Myocyte (in vitro differentiated cells): ENCODE results near the gene MAPK8IP2. TPM values are rescaled to one million over a fixed set of nuclear protein-coding genes. Genes with fewer than 3 reads are reported as not detected.
"Not testable (repeated sequence)": the region's sequence is repeated elsewhere in the genome, so short reads cannot be mapped to it uniquely, and the experiment has no call there.

Experiments used
- DNase-seq: peaks from one replicate; pipeline ENCODE4 v3.0.0-alpha.2; 2012; ENCODE audit warnings: low read depth
- total RNA-seq: library from RNA; depleted of rRNA; stranded (reverse); fragments of >200 nt; gene quantifications from 2 replicates; pipeline ENCODE4 v1.2.3, GENCODE V29; 2014

The MAPK8IP2 gene
- total RNA-seq, 1 donor from 2014 or later = 0.16 TPM

- no peak for DNase-seq
Observed at GRCh38 chr22:50633771-50634170, 33.2 kb downstream of the MAPK8IP2 start.

- no peak for DNase-seq
Observed at GRCh38 chr22:50635591-50635990, 35.0 kb downstream of the MAPK8IP2 start.

GRCh38 chr22:50640296-50640695 is 39.7 kb downstream of the MAPK8IP2 start:
- not testable (repeated sequence) for DNase-seq

GRCh38 chr22:50640857-50641647 is 40.5 kb downstream of the MAPK8IP2 start:
- DNase-seq = no peak

- DNase-seq = peak; percentile 13
Observed at GRCh38 chr22:50641696-50642607, 41.4 kb downstream of the MAPK8IP2 start.

GRCh38 chr22:50643021-50643820 is 42.6 kb downstream of the MAPK8IP2 start:
- DNase-seq = not testable (repeated sequence)

- DNase-seq = not testable (repeated sequence)
Observed at GRCh38 chr22:50643821-50644101, 43.2 kb downstream of the MAPK8IP2 start.

- no peak for DNase-seq
Observed at GRCh38 chr22:50653256-50653655, 52.7 kb downstream of the MAPK8IP2 start.

- DNase-seq = not testable (repeated sequence)
Observed at GRCh38 chr22:50654664-50655063, 54.1 kb downstream of the MAPK8IP2 start.

- peak; percentile 33 for DNase-seq
Observed at GRCh38 chr22:50656122-50657070, 55.8 kb downstream of the MAPK8IP2 start.

- no peak for DNase-seq
Observed at GRCh38 chr22:50657925-50658324, 57.3 kb downstream of the MAPK8IP2 start.

- not testable (repeated sequence) for DNase-seq
Observed at GRCh38 chr22:50659711-50660110, 59.1 kb downstream of the MAPK8IP2 start.

GRCh38 chr22:50660306-50660705 is 59.7 kb downstream of the MAPK8IP2 start:
- no peak for DNase-seq

Other genes with a start within 250 kb of the MAPK8IP2 start
- 121 and 127 TPM in 2 replicates for gene SBF1, start 125.8 kb upstream of the MAPK8IP2 start, total RNA-seq
- gene ADM2, start 119.2 kb upstream of the MAPK8IP2 start, total RNA-seq = 0.67 and 1.6 TPM in 2 replicates
- not detected in 2 replicates for gene MIOX, start 113.9 kb upstream of the MAPK8IP2 start, total RNA-seq
- 41.3 and 46.6 TPM in 2 replicates for gene LMF2, start 93.1 kb upstream of the MAPK8IP2 start, total RNA-seq
- 21.6 and 25.3 TPM in 2 replicates for gene NCAPH2, start 92.6 kb upstream of the MAPK8IP2 start, total RNA-seq
- gene SCO2, start 75.2 kb upstream of the MAPK8IP2 start, total RNA-seq = 0.68 and 1.6 TPM in 2 replicates
- gene TYMP, start 70.8 kb upstream of the MAPK8IP2 start, total RNA-seq = 1.7 and 2.1 TPM in 2 replicates
- not detected in 2 replicates for gene KLHDC7B, start 54.9 kb upstream of the MAPK8IP2 start, total RNA-seq
- gene SYCE3, start 37.9 kb upstream of the MAPK8IP2 start, total RNA-seq = not detected in 2 replicates
- 3.9 and 11.5 TPM in 2 replicates for gene CPT1B, start 22.4 kb upstream of the MAPK8IP2 start, total RNA-seq
- gene CHKB, start 17.9 kb upstream of the MAPK8IP2 start, total RNA-seq = 42.7 and 47.0 TPM in 2 replicates
- gene ARSA, start 27.4 kb downstream of the MAPK8IP2 start, total RNA-seq = 30.5 and 37.4 TPM in 2 replicates
- gene SHANK3, start 72.0 kb downstream of the MAPK8IP2 start, total RNA-seq = 0.32 and 0.47 TPM in 2 replicates
- not detected in 2 replicates for gene ACR, start 137.4 kb downstream of the MAPK8IP2 start, total RNA-seq
- 8.8 and 9.8 TPM in 2 replicates for gene RABL2B, start 182.8 kb downstream of the MAPK8IP2 start, total RNA-seq